GM23338 (cell line): Measurements from ENCODE around the gene OR2AJ1. TPM values are rescaled to one million over a fixed set of nuclear protein-coding genes. Genes with fewer than 3 reads are reported as not detected.

Experiments used
- ATAC-seq: fragments of 200-7000 bp; cut with Tn5 transposase; 3 replicates; pipeline ENCODE4 v1.9.1; 2020
- DNase-seq: peaks from one replicate; pipeline ENCODE4 v3.0.0-alpha.2; 2015; ENCODE audit warnings: low spot score
- H2AFZ ChIP-seq: fragments of 200-600 bp; sonication (generic); 2 replicates; pipeline ENCODE4 v1.8.0; 2016; ENCODE audit warnings: antibody characterized with exemption, mild to moderate bottlenecking, moderate library complexity
- H3F3A ChIP-seq: fragments of 200-600 bp; sonication (generic); replicated peaks from 2 replicates; pipeline ENCODE4 v1.8.0; 2017; ENCODE audit warnings: antibody characterized with exemption, mixed run types, low read depth
- H3K27ac ChIP-seq: fragments of 200-600 bp; sonication (generic); 2 replicates; pipeline ENCODE4 v1.6.1; 2016; ENCODE audit warnings: low read depth
- H3K27me3 ChIP-seq: fragments of 200-600 bp; sonication (generic); 2 replicates; pipeline ENCODE4 v1.8.0; 2016; ENCODE audit warnings: mild to moderate bottlenecking, mixed run types, moderate library complexity; ENCODE audit not compliant: insufficient read depth
- H3K36me3 ChIP-seq: fragments of 200-600 bp; sonication (generic); 2 replicates; pipeline ENCODE4 v1.8.0; 2016; ENCODE audit warnings: mild to moderate bottlenecking; ENCODE audit not compliant: insufficient read depth
- H3K4me1 ChIP-seq: fragments of 200-600 bp; sonication (generic); 2 replicates; pipeline ENCODE4 v1.8.0; 2016; ENCODE audit warnings: mild to moderate bottlenecking, moderate library complexity; ENCODE audit not compliant: insufficient read depth
- H3K4me2 ChIP-seq: fragments of 200-600 bp; sonication (generic); 2 replicates; pipeline ENCODE4 v1.7.1; 2017; ENCODE audit warnings: mixed run types
- H3K4me3 ChIP-seq: fragments of 200-600 bp; sonication (generic); 2 replicates; pipeline ENCODE4 v1.6.1; 2016; ENCODE audit warnings: mixed run types
- H3K79me2 ChIP-seq: fragments of 200-600 bp; sonication (generic); replicated peaks from 2 replicates; pipeline ENCODE4 v1.8.0; 2017; ENCODE audit warnings: mild to moderate bottlenecking; ENCODE audit not compliant: insufficient read depth
- H3K9me2 ChIP-seq: fragments of 200-600 bp; sonication (generic); 2 replicates; pipeline ENCODE4 v1.8.0; 2017; ENCODE audit not compliant: insufficient read depth
- H4K20me1 ChIP-seq: fragments of 200-600 bp; sonication (generic); replicated peaks from 2 replicates; pipeline ENCODE4 v1.8.0; 2017; ENCODE audit warnings: mild to moderate bottlenecking; ENCODE audit not compliant: insufficient read depth
- H3K27ac Mint-ChIP-seq: 2 replicates; pipeline ENCODE4 v1.8.0; 2020; ENCODE audit warnings: inconsistent platforms, mild to moderate bottlenecking, moderate library complexity, mixed read lengths
- H3K27me3 Mint-ChIP-seq: 3 replicates; pipeline ENCODE4 v1.8.0; 2022; ENCODE audit warnings: low read depth, mild to moderate bottlenecking, moderate library complexity, mixed read lengths, inconsistent platforms; ENCODE audit not compliant: insufficient read depth, poor library complexity
- H3K36me3 Mint-ChIP-seq: 3 replicates; pipeline ENCODE4 v1.8.0; 2021; ENCODE audit warnings: low read depth, mild to moderate bottlenecking, inconsistent platforms, moderate library complexity, mixed read lengths
- H3K4me1 Mint-ChIP-seq: 3 replicates; pipeline ENCODE4 v1.8.0; 2020; ENCODE audit warnings: mild to moderate bottlenecking, inconsistent platforms, mixed read lengths
- H3K4me3 Mint-ChIP-seq: 3 replicates; pipeline ENCODE4 v1.8.0; 2021; ENCODE audit warnings: moderate library complexity, mild to moderate bottlenecking, inconsistent platforms, mixed read lengths
- H3K9me3 Mint-ChIP-seq: 3 replicates; pipeline ENCODE4 v1.8.0; 2020; ENCODE audit warnings: moderate library complexity, mild to moderate bottlenecking, inconsistent platforms, mixed read lengths
- CREB1 ChIP-seq: fragments of 250-450 bp; sonication (Bioruptor Pico); IDR thresholded peaks from 2 replicates; pipeline ENCODE4 v1.5.0; 2020; ENCODE audit warnings: low read depth, mild to moderate bottlenecking, moderate library complexity
- CTCF ChIP-seq, 2 experiments: fragments of 200-600 bp in 1 of 2; sonication (generic) in 1 of 2; conservative IDR thresholded peaks; 2 replicates each; pipeline versions ENCODE4 v1.5.1 to v1.6.1; 2016 to 2017; ENCODE audit warnings: antibody characterized with exemption in 2 of 2, low read depth in 2 of 2, mild to moderate bottlenecking in 2 of 2, moderate library complexity in 1 of 2
- ETS1 ChIP-seq: IDR thresholded peaks from 2 replicates; pipeline ENCODE4 v1.6.1; 2016; ENCODE audit warnings: antibody characterized with exemption
- EZH2 ChIP-seq: fragments of 200-600 bp; sonication (generic); IDR thresholded peaks from one replicate; pipeline ENCODE4 v1.8.0; 2017; ENCODE audit warnings: antibody characterized with exemption, mild to moderate bottlenecking, low read depth; ENCODE audit not compliant: unreplicated experiment
- EZH2phosphoT487 ChIP-seq: fragments of 200-600 bp; sonication (generic); IDR thresholded peaks from one replicate; pipeline ENCODE4 v1.8.1; 2018; ENCODE audit warnings: antibody characterized with exemption; ENCODE audit not compliant: unreplicated experiment
- JUNB ChIP-seq: IDR thresholded peaks from one replicate; pipeline ENCODE4 v1.6.1; 2016; ENCODE audit warnings: antibody characterized with exemption; ENCODE audit not compliant: unreplicated experiment
- NANOG ChIP-seq: IDR thresholded peaks from 2 replicates; pipeline ENCODE4 v1.6.1; 2016; ENCODE audit warnings: antibody characterized with exemption, borderline replicate concordance
- POLR2AphosphoS5 ChIP-seq: IDR thresholded peaks from 2 replicates; pipeline ENCODE4 v1.6.1; 2016; ENCODE audit warnings: antibody characterized with exemption, low read depth
- REST ChIP-seq: IDR thresholded peaks from one replicate; pipeline ENCODE4 v1.6.1; 2018; ENCODE audit warnings: antibody characterized with exemption; ENCODE audit not compliant: unreplicated experiment
- STAT1 ChIP-seq: IDR thresholded peaks from one replicate; pipeline ENCODE4 v1.6.1; 2016; ENCODE audit warnings: antibody characterized with exemption; ENCODE audit not compliant: unreplicated experiment
- ZNF114 ChIP-seq: fragments of 250-450 bp; sonication (Bioruptor Pico); IDR thresholded peaks from 2 replicates; pipeline ENCODE4 v1.5.0; 2020; ENCODE audit warnings: mild to moderate bottlenecking, moderate library complexity
- ZNF331 ChIP-seq: fragments of 250-450 bp; sonication (Bioruptor Pico); IDR thresholded peaks from 2 replicates; pipeline ENCODE4 v1.5.0; 2020; ENCODE audit warnings: low read depth, mild to moderate bottlenecking, moderate library complexity
- ZNF462 ChIP-seq: fragments of 250-450 bp; sonication (Bioruptor Pico); IDR thresholded peaks from 2 replicates; pipeline ENCODE4 v1.5.0; 2020; ENCODE audit warnings: mild to moderate bottlenecking, moderate library complexity
- long read RNA-seq: library from polyadenylated mRNA; unstranded; transcript quantifications from one replicate; pipeline ENCODE4 v2.0.0, GENCODE V29; 2020; ENCODE audit not compliant: unreplicated experiment
- polyA plus RNA-seq: library from polyadenylated mRNA; unstranded; fragments of >200 nt; fragmentation: Nextera tagmentation; extraction: Ambion mirVana; gene quantifications from 2 replicates; pipeline ENCODE4 v1.2.1, GENCODE V29; 2016
- total RNA-seq: library from RNA; depleted of rRNA; stranded (reverse); fragments of >200 nt; shearing (Covaris generic); gene quantifications from 2 replicates; pipeline ENCODE4 v1.2.3, GENCODE V29; 2014; rRNA removed

OR2AJ1 gene
- total RNA-seq (not detected in 2 replicates), polyA plus RNA-seq (not detected in 2 replicates)
- long read RNA-seq, result 0 reads

GRCh38 chr1:247924868-247925267, at the start of gene OR2AJ1:
Gene OR2AJ1 (plus strand): TSS chr1:247924889. CDS start chr1:247933769, 8,880 bp downstream.
- no peak within 1 kb of the TSS for H3K4me3 Mint-ChIP-seq
- no peak within 1 kb of the TSS for H3K4me2 ChIP-seq
- no peaks in the 10 kb centered on the region for H3K36me3 ChIP-seq
- no peaks in the 10 kb centered on the region for H3K27me3 ChIP-seq
- no peaks in the 10 kb centered on the region for H4K20me1 ChIP-seq
- H3K4me1 Mint-ChIP-seq, result no peaks in the 10 kb centered on the region
- no peaks in the 10 kb centered on the region for H3K36me3 Mint-ChIP-seq
- H3K79me2 ChIP-seq, result no peaks in the 10 kb centered on the region
- DNase-seq (no peak), ATAC-seq (no peak)
- 0 out of 2 replicates have a peak within 1 kb of the TSS, but pooled peaks have one; percentile 49 for H2AFZ ChIP-seq
- H3K27ac Mint-ChIP-seq, result no peak within 1 kb of the TSS
- peaks cover 63% of the 10 kb centered on the region for H3K9me3 Mint-ChIP-seq
- H3K27ac ChIP-seq, result no peak within 1 kb of the TSS
- no peaks in the 10 kb centered on the region for H3K4me1 ChIP-seq
- no peaks in the 10 kb centered on the region for H3K27me3 Mint-ChIP-seq
- H3F3A ChIP-seq, result no peaks in the 10 kb centered on the region
- H3K9me2 ChIP-seq, result no peaks in the 10 kb centered on the region
- TF ChIP-seq EZH2 (no peak), CTCF (conservative IDR thresholded peaks at IDR 0.05; ENCODE audit: low read depth in 2 of 2) (no peak), ZNF462 (no peak), REST (no peak), ZNF331 (CRISPR knock-in tag) (no peak), NANOG (no peak), ZNF114 (CRISPR knock-in tag) (no peak), EZH2phosphoT487 (no peak), STAT1 (no peak), ETS1 (no peak), POLR2AphosphoS5 (no peak), CREB1 (CRISPR knock-in tag) (no peak), JUNB (no peak)
- H3K4me3 ChIP-seq, result no peak within 1 kb of the TSS
